Measurements from ENCODE around the gene ZMIZ2.
"Not testable (repeated sequence)": the region's sequence is repeated elsewhere in the genome, so short reads cannot be mapped to it uniquely, and the experiment has no call there.

ZMIZ2 gene

GRCh38 chr7:44759246-44759645, 10.6 kb downstream of the ZMIZ2 start:
- no peak for DNase-seq

- no peak for DNase-seq
These were observed 11.5 kb downstream of the ZMIZ2 start for GRCh38 chr7:44760034-44760580.

DNA sequence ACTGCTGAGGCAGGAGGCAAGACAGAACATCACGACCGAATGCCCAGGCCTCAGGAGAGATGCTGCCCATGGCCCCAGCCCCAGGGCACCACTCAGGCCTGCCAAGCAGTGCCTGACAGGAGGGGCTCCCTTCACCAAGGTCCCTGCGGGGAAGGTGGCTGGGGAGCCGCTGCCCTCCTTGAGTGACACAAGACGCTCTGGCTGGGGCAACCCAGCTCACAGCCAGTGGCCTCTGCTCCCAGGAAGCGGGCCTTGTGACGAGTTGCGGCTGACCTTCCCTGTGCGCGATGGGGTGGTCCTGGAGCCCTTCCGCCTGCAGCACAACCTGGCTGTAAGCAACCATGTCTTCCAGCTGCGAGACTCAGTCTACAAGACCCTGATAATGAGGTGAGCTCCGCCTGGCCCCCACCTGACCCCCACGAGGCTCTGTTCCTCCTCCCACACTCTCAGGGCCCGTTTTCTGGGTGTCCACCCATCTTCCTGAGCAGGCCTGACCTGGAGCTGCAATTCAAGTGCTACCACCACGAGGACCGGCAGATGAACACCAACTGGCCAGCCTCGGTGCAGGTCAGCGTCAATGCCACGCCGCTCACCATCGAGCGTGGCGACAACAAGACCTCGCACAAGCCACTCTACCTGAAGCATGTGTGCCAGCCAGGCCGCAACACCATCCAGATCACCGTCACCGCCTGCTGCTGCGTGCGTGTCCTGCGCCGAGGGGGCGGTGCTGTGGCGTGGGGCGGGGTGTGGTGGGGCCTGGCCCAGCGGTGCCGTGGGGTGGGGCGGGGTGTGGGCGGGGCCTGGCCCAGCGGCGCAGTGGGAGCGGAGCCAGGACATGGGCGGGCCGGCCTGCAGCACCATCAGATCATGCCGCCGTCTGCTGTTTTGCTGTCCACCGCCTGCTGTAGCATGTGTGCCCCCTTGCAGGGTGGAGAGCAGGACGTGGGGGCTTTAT, 12.8 kb downstream of the ZMIZ2 start:
- no peak for DNase-seq

DNA sequence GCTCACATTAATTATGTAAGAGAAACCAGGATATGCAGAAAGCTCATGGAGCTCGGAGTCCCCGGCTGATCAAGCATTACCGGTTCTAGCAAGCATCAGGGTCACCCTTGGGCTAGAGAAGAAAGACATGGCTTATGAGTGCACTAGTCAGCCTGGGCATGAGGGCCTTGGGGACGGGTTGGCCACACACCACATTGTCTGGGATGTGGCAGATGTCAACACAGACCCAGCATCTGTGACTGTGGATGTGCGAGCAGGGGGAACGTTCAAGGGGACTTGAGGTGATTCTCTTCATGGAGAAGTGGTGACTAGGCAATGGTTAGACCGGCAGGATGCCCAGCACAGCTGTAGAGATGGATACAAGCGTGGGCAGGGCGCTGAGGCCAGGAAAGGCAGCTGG, 13.7 kb downstream of the ZMIZ2 start:
- no peak for DNase-seq

DNA sequence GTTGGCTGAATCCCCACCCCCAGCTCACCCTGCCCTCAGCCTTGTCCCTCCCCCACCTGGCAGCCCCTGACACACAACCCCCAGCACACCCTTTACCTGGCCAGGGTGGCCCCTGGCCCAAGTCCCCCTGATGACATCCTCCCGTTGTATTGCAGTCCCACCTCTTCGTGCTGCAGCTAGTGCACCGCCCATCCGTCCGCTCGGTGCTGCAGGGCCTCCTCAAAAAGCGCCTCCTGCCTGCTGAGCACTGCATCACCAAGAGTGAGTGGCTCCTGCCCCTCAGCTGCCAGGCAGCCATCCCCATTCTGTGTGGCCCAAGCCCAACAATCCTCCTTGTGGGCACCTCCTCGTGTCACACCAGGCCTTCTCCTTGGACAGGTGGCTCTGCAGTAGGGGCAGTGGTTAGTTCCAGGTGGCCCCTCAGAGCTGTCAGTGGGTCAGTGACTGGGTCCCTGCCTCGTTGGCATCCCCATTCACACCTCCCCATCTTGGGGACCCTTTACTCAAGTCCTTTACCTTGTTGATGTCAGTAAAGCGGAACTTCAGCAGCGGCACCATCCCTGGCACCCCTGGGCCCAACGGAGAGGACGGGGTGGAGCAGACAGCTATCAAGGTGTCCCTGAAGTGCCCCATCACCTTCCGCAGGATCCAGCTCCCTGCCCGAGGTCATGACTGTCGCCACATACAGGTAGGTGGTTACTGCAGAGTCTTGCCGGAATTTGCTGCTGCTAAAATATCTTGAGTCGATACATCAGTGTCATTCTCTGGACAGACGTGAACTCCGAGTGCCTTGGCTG, 14.3 kb downstream of the ZMIZ2 start:
- no peak for DNase-seq

GRCh38 chr7:44764081-44764480, 15.4 kb downstream of the ZMIZ2 start:
- no peak for DNase-seq

- DNase-seq, result no peak
These were observed 16.3 kb downstream of the ZMIZ2 start for GRCh38 chr7:44764665-44765578.

GRCh38 chr7:44765579-44766415, 17.1 kb downstream of the ZMIZ2 start:
- DNase-seq, result no peak

- no peak for DNase-seq
These were observed 17.8 kb downstream of the ZMIZ2 start for GRCh38 chr7:44766416-44766801.

- no peak for DNase-seq
These were observed 18.7 kb downstream of the ZMIZ2 start for GRCh38 chr7:44767134-44767911.

- no peak for DNase-seq
These were observed 19.4 kb downstream of the ZMIZ2 start for GRCh38 chr7:44767912-44768627.

- DNase-seq, result no peak
These were observed 20.2 kb downstream of the ZMIZ2 start for GRCh38 chr7:44768628-44769371.

DNA sequence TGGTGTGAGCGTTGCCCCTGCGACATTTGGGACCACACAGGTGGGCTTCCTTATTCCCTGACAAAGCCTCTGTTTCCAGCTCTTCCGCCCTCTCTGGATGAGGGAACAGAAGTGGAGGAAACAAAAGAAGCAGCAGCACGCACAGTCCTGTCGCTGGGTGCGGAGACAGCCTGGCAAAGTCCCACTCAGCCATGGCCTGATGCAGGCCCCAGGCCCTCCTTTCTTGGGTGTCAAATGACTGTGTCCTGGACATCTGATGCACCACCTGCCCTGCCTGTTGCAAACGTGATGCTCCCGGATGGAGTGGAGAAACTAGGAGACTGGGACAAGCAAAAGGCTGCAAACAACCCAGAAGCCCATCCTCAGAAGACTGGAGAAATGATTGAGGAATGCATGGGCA, 20.7 kb downstream of the ZMIZ2 start:
- no peak for DNase-seq

GRCh38 chr7:44769776-44770294, 21.2 kb downstream of the ZMIZ2 start:
- DNase-seq, result no peak

DNA sequence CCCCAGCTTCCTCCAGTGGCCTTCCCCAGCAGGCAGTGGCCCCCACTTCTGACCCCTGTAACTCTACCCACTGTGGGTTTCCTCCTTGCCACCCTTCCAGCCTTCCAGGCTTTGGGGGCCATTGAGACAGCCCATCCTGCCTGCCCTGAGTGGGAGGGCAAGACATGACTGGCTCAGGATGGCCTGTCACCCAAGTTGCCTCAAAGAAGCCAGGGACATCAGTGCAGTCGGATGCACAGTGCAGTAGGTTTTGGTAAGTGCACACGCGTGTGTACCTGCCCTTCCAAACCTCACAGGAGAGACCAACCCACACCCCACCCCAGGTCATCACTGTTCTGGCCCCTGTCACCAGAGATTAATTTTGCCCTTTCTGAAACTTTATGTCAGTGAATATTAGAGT, 22.7 kb downstream of the ZMIZ2 start:
- no peak for DNase-seq

DNA sequence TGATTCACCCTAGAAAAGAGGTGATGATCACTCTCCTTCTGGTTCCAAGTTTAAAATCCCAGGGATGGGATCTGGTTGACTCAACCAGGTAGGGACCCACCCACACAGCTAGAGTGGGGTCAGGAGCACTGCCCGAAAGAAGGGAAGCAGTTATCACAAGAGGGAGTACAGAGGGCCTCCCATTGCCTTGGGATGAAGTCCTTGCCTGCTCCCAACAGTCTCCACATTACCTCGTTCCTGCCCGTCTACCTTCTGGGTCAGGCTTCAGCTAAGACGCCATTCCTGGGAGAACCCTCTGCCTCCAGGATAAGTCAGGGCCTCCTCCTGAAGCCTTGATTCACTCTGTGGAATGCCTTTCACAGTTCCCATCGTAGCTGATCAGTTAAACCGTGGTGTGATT, 23.8 kb downstream of the ZMIZ2 start:
- DNase-seq, result no peak

- no peak for DNase-seq
These were observed 24.2 kb downstream of the ZMIZ2 start for GRCh38 chr7:44772867-44773266.

GRCh38 chr7:44774486-44774885, 25.8 kb downstream of the ZMIZ2 start:
- not testable (repeated sequence) for DNase-seq
